Lung (tissue), 12 donors: ENCODE data around the gene ZDHHC1. TPM values are rescaled to one million over a fixed set of nuclear protein-coding genes. Genes with fewer than 3 reads are reported as not detected.

Source experiments
- ATAC-seq: fragments of 200-7000 bp; cut with Tn5 transposase; one replicate; pipeline ENCODE4 v1.9.1; 2020; ENCODE audit warnings: moderate number of reproducible peaks; ENCODE audit not compliant: insufficient read depth, low FRiP score
- DNase-seq, 3 donors: peaks; one replicate each; pipeline ENCODE4 v3.0.0-alpha.2; 2013 to 2017
- H3K27ac ChIP-seq, 2 donors: one replicate each; pipeline ENCODE4 v1.5.1; 2013; ENCODE audit warnings: mild to moderate bottlenecking in 2 of 2, moderate library complexity in 2 of 2, control low read depth in 1 of 2, inconsistent platforms in 1 of 2, low read depth in 1 of 2, low read length in 1 of 2
- H3K27me3 ChIP-seq, 3 donors: one replicate each; pipeline ENCODE4 v1.5.1; 2013; ENCODE audit warnings: low read length in 2 of 3; ENCODE audit not compliant: control insufficient read depth in 3 of 3, insufficient read depth in 3 of 3
- H3K36me3 ChIP-seq, 4 donors: one replicate each; pipeline ENCODE4 v1.5.1; 2013; ENCODE audit warnings: low read length in 4 of 4, mild to moderate bottlenecking in 1 of 4, moderate library complexity in 1 of 4; ENCODE audit not compliant: control insufficient read depth in 4 of 4, insufficient read depth in 4 of 4
- H3K4me1 ChIP-seq, 5 donors: one replicate each; pipeline ENCODE4 v1.5.1; 2013; ENCODE audit warnings: low read length in 5 of 5, mild to moderate bottlenecking in 2 of 5, moderate library complexity in 1 of 5; ENCODE audit not compliant: control insufficient read depth in 5 of 5, insufficient read depth in 5 of 5
- H3K4me3 ChIP-seq: one replicate; pipeline ENCODE4 v1.5.1; 2013; ENCODE audit warnings: mild to moderate bottlenecking, control low read depth, moderate library complexity
- H3K9ac ChIP-seq, 2 donors: one replicate each; pipeline ENCODE4 v1.5.1; 2013; ENCODE audit warnings: low read length in 2 of 2, control low read depth in 1 of 2; ENCODE audit not compliant: insufficient read depth in 1 of 2
- H3K9me3 ChIP-seq, 4 donors: one replicate each; pipeline ENCODE4 v1.5.1; 2013; ENCODE audit warnings: low read length in 3 of 4, mild to moderate bottlenecking in 1 of 4, moderate library complexity in 1 of 4; ENCODE audit not compliant: control insufficient read depth in 4 of 4, insufficient read depth in 3 of 4
- WGBS, 2 donors: extraction: QIAGEN DNeasy Blood & Tissue Kit; methylation state at CpG; one replicate each; pipeline ENCODE4 v1.1.7; 2013; 5-methylcytosine and 5-hydroxymethylcytosine counted together
- polyA plus RNA-seq, 2 donors: library from polyadenylated mRNA; stranded (reverse); fragments of 200-250 nt; gene quantifications; one replicate each; pipeline ENCODE4 v1.2.1, GENCODE V29; 2013
- total RNA-seq, 2 donors: library from RNA; depleted of rRNA in 1 of 2; stranded (reverse); fragments of >200 nt in 1 of 2; gene quantifications; one replicate each; pipeline ENCODE4 v1.2.1, GENCODE V29; 2014 to 2021
- TF ChIP-seq, protein P1 (sequence below): IDR thresholded peaks from 2 replicates; pipeline ENCODE4 v1.5.1; 2012; ENCODE audit warnings: mild to moderate bottlenecking; ENCODE audit errors: control extremely low read depth, extremely low read depth
- donor health status: control.
- donor health status: control.
- donor health status: Bipolar disorder and iron deficiency.
- donor health status: healthy.
- donor health status: DM: yes; HTN: yes; CAD: no.

The ZDHHC1 gene
- total and polyA plus RNA-seq, 4 donors: 10.9 to 31.8 (median 21.2) TPM

DNA sequence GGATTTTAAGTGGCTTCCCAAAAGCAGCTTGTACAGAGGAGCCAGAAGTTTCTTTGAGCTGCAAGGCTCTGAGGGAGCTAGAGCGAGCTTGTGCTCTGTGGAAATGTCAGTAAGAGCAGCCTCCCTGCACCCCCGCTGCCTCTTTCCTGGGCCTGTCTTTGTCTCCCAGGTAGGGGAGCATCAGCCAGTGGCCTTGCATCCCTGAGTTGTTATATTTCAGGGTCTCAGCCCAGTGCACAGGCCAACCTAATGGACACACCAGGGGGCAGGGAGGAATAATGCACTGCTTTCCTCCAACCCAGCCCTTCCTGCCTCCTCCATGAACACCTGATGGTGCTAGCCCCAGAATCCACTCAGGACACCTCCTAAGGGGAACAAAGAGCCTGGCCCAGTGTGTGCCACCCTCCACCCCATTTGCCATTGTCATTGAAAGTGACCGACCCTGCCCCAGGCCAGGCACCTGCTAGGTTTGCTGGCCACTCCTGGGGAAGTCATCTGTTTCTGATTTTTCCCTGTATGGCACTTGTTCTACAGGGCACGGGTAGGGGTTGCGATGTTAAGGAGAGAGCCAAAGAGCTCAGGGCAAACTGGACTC, 29.3 kb downstream of the ZDHHC1 start:
- ATAC-seq (no peak), DNase-seq (no peak)
- H3K9ac ChIP-seq: no peak overlapping the region
- 93 to 96% methylated on average over 5 of the region's 5 CpGs for WGBS, 2 donors
- no peak overlapping the region for H3K27ac ChIP-seq
- TF ChIP-seq, protein P1, sequence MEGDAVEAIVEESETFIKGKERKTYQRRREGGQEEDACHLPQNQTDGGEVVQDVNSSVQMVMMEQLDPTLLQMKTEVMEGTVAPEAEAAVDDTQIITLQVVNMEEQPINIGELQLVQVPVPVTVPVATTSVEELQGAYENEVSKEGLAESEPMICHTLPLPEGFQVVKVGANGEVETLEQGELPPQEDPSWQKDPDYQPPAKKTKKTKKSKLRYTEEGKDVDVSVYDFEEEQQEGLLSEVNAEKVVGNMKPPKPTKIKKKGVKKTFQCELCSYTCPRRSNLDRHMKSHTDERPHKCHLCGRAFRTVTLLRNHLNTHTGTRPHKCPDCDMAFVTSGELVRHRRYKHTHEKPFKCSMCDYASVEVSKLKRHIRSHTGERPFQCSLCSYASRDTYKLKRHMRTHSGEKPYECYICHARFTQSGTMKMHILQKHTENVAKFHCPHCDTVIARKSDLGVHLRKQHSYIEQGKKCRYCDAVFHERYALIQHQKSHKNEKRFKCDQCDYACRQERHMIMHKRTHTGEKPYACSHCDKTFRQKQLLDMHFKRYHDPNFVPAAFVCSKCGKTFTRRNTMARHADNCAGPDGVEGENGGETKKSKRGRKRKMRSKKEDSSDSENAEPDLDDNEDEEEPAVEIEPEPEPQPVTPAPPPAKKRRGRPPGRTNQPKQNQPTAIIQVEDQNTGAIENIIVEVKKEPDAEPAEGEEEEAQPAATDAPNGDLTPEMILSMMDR: no peak
- H3K36me3 ChIP-seq: no peaks in the 10 kb centered on the region
- H3K4me3 ChIP-seq: no peak overlapping the region
- H3K9me3 ChIP-seq: no peaks in the 10 kb centered on the region
- H3K4me1 ChIP-seq: peaks cover 0 to 7% (median 5%) of the 10 kb centered on the region in 5 donors
- no peaks in the 10 kb centered on the region for H3K27me3 ChIP-seq

DNA sequence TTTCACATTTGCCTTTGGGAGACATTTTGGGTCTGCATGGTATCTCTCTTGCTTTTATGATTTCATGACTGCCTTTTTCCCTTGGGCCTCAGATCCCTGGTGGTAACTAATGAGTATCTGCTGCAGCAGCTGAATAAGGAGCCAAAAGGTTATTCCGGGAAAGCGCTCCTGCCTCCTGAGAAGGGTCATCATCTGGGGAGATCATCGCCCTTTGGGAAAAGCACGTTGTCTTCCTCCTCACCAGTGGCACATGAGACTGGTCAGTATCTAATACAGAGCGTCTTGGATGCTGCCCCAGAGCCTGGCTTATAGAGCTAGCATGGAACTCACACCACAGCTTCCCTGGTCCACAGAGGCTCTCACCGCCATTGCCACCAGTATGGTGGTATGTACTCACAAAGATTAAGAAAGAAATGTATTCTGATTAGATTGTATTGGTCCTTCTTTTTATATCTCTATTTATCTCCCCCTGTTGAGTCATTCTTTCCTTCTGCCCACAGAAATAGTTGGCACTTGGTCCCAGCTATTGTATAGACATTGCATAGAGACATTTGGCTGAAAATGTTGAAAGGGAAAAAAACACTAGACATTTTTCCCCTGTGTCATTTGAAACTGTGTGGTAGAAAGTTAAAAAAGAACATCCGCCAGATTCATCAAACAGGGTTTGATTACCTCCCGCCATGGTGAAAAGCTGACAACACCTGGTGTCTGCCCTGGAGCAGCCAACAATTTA, 31.3 kb downstream of the ZDHHC1 start:
- no peak overlapping the region for H3K9ac ChIP-seq
- no peak overlapping the region for H3K4me3 ChIP-seq
- DNase-seq (no peak), ATAC-seq (no peak)
- H3K9me3 ChIP-seq: no peaks in the 10 kb centered on the region
- no peaks in the 10 kb centered on the region for H3K36me3 ChIP-seq
- peaks cover 0 to 3% (median 0%) of the 10 kb centered on the region in 5 donors for H3K4me1 ChIP-seq
- H3K27ac ChIP-seq: no peak overlapping the region
- TF ChIP-seq, protein P1: no peak
- 87 to 91% methylated on average over 8 of the region's 8 CpGs for WGBS, 2 donors
- H3K27me3 ChIP-seq: no peaks in the 10 kb centered on the region

DNA sequence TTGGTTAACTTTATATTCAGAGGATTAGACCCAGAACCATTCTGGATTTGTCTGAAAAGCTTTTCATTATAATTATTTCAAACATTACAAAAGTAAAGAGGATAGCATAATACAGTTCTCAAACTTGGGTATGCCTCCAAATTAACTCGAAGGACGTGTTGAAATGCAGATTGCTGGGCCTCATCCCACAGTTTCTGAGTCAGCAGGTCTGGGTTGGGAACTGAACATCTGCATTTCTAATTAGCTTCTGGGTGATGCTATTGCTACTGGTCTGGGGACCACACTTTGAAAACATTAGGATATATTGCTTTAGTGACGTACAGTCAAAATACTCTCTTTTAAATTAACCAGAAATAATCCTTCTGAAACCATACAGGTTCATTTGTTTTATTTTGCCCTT, 33.0 kb downstream of the ZDHHC1 start:
- no peaks in the 10 kb centered on the region for H3K4me1 ChIP-seq
- TF ChIP-seq, protein P1: no peak
- H3K4me3 ChIP-seq: no peak overlapping the region
- DNase-seq (no peak), ATAC-seq (no peak)
- H3K27ac ChIP-seq: no peak overlapping the region
- no peaks in the 10 kb centered on the region for H3K27me3 ChIP-seq
- H3K9ac ChIP-seq: no peak overlapping the region
- no peaks in the 10 kb centered on the region for H3K9me3 ChIP-seq
- no peaks in the 10 kb centered on the region for H3K36me3 ChIP-seq
- 68 to 71% methylated on average over 3 of the region's 3 CpGs for WGBS, 2 donors
